Right lobe of liver (tissue), 4 donors: Measurements from ENCODE around the gene LY6G6D.

Experiments used
- POLR2A ChIP-seq: fragments of 450-650 bp; IDR thresholded peaks from one replicate; pipeline ENCODE4 v1.6.1; 2017; ENCODE audit warnings: antibody characterized with exemption, mild to moderate bottlenecking
- TF ChIP-seq, protein P1 (sequence below), 4 donors: fragments of 200-600 bp in 3 of 4; fragments of 450-650 bp in 1 of 4; IDR thresholded peaks; one replicate each; pipeline versions ENCODE4 v1.5.1 to v1.8.0; 2016 to 2022; ENCODE audit warnings: antibody characterized with exemption in 4 of 4, mild to moderate bottlenecking in 2 of 4
- donor health status: DM: no; HTN: no; CAD: no.
- donor health status: DM: no; HTN: no; CAD: no.
- donor health status: DM: no; HTN: yes; CAD: no.

DNA sequence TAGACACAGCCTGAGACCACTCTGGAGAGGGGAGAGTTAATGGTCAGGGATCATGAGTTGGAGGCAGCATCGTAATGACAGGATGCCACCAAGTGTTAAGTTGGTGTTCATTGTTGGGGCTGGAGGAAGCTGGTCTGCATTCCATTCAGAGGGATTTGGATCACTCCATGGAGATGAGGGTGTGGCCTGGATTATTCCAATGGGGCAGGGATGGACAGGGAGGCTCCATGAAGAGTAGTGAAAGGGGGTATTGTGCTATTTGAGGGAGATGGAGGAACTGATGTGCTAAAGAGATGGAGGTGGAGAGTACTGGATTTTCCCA lies 48.4 kb downstream of the LY6G6D start:
- TF ChIP-seq, protein P1, sequence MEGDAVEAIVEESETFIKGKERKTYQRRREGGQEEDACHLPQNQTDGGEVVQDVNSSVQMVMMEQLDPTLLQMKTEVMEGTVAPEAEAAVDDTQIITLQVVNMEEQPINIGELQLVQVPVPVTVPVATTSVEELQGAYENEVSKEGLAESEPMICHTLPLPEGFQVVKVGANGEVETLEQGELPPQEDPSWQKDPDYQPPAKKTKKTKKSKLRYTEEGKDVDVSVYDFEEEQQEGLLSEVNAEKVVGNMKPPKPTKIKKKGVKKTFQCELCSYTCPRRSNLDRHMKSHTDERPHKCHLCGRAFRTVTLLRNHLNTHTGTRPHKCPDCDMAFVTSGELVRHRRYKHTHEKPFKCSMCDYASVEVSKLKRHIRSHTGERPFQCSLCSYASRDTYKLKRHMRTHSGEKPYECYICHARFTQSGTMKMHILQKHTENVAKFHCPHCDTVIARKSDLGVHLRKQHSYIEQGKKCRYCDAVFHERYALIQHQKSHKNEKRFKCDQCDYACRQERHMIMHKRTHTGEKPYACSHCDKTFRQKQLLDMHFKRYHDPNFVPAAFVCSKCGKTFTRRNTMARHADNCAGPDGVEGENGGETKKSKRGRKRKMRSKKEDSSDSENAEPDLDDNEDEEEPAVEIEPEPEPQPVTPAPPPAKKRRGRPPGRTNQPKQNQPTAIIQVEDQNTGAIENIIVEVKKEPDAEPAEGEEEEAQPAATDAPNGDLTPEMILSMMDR (IDR thresholded peaks at IDR 0.05): no peak
- TF ChIP-seq POLR2A: no peak
